Liver (tissue), 9 donors: Measurements from ENCODE around the gene OR10Z1. TPM values are rescaled to one million over a fixed set of nuclear protein-coding genes. Genes with fewer than 3 reads are reported as not detected.

Experiments
- DNase-seq: peaks from one replicate; pipeline ENCODE4 v3.0.0-alpha.2; 2017; ENCODE audit warnings: low spot score
- H3K27ac ChIP-seq, 2 donors: one replicate each; pipeline ENCODE4 v1.7.0; 2013; ENCODE audit warnings: inconsistent platforms in 2 of 2, low read length in 2 of 2, control low read depth in 1 of 2, low read depth in 1 of 2, mild to moderate bottlenecking in 1 of 2
- H3K27me3 ChIP-seq, 4 donors: one replicate each; pipeline versions ENCODE4 v1.6.1 to v1.7.0; 2013; ENCODE audit warnings: low read length in 3 of 4, inconsistent platforms in 1 of 4, mild to moderate bottlenecking in 1 of 4, moderate library complexity in 1 of 4; ENCODE audit not compliant: control insufficient read depth in 4 of 4, insufficient read depth in 4 of 4
- H3K36me3 ChIP-seq, 4 donors: one replicate each; pipeline versions ENCODE4 v1.6.1 to v1.7.0; 2013; ENCODE audit warnings: low read length in 3 of 4, mild to moderate bottlenecking in 3 of 4, low read depth in 1 of 4, moderate library complexity in 1 of 4; ENCODE audit not compliant: control insufficient read depth in 4 of 4, insufficient read depth in 3 of 4
- H3K4me1 ChIP-seq, 4 donors: one replicate each; pipeline versions ENCODE4 v1.6.1 to v1.7.0; 2013; ENCODE audit warnings: low read length in 3 of 4, mild to moderate bottlenecking in 3 of 4, moderate library complexity in 1 of 4; ENCODE audit not compliant: control insufficient read depth in 4 of 4, insufficient read depth in 4 of 4
- H3K4me3 ChIP-seq, 3 donors: one replicate each; pipeline versions ENCODE4 v1.6.1 to v1.7.0; 2013; ENCODE audit warnings: low read length in 3 of 3, control low read depth in 1 of 3, low read depth in 1 of 3, mild to moderate bottlenecking in 1 of 3
- H3K9ac ChIP-seq, 2 donors: one replicate each; pipeline ENCODE4 v1.7.0; 2013; ENCODE audit warnings: low read length in 2 of 2, mild to moderate bottlenecking in 2 of 2, moderate library complexity in 2 of 2, control low read depth in 1 of 2, low read depth in 1 of 2
- H3K9me3 ChIP-seq, 4 donors: one replicate each; pipeline versions ENCODE4 v1.6.1 to v1.7.0; 2013; ENCODE audit warnings: low read length in 3 of 4; ENCODE audit not compliant: control insufficient read depth in 4 of 4
- EGR1 ChIP-seq, 2 donors: IDR thresholded peaks; 2 replicates each; pipeline ENCODE4 v1.6.1; 2016 to 2018; ENCODE audit warnings: antibody characterized with exemption in 2 of 2, low read depth in 2 of 2
- FOXA1 ChIP-seq: IDR thresholded peaks from 2 replicates; pipeline ENCODE4 v1.6.1; 2016; ENCODE audit warnings: antibody characterized with exemption
- FOXA2 ChIP-seq: IDR thresholded peaks from 2 replicates; pipeline ENCODE4 v1.6.1; 2016; ENCODE audit warnings: antibody characterized with exemption
- GABPA ChIP-seq, 2 donors: IDR thresholded peaks in 1 of 2; conservative IDR thresholded peaks in 1 of 2; 2 replicates each; pipeline ENCODE4 v1.6.1; 2016; ENCODE audit warnings: antibody characterized with exemption in 2 of 2, mild to moderate bottlenecking in 1 of 2, moderate library complexity in 1 of 2
- HNF4A ChIP-seq, 2 donors: conservative IDR thresholded peaks; 2 replicates each; pipeline ENCODE4 v1.6.1; 2016; ENCODE audit warnings: antibody characterized with exemption in 2 of 2, mild to moderate bottlenecking in 2 of 2
- HNF4G ChIP-seq: IDR thresholded peaks from 2 replicates; pipeline ENCODE4 v1.6.1; 2016; ENCODE audit warnings: antibody characterized with exemption
- JUND ChIP-seq, 2 donors: IDR thresholded peaks; 2 replicates each; pipeline ENCODE4 v1.6.1; 2016; ENCODE audit warnings: antibody characterized with exemption in 2 of 2
- NR2F2 ChIP-seq: IDR thresholded peaks from 2 replicates; pipeline ENCODE4 v1.6.1; 2016; ENCODE audit warnings: antibody characterized with exemption
- RAD21 ChIP-seq, 2 donors: IDR thresholded peaks; 2 replicates each; pipeline ENCODE4 v1.6.1; 2016; ENCODE audit warnings: antibody characterized with exemption in 2 of 2, mild to moderate bottlenecking in 2 of 2
- RXRA ChIP-seq, 2 donors: IDR thresholded peaks; 2 replicates each; pipeline ENCODE4 v1.6.1; 2017 to 2018; ENCODE audit warnings: antibody characterized with exemption in 2 of 2, mild to moderate bottlenecking in 1 of 2
- SP1 ChIP-seq: IDR thresholded peaks from 2 replicates; pipeline ENCODE4 v1.6.1; 2018; ENCODE audit warnings: antibody characterized with exemption, mild to moderate bottlenecking
- TAF1 ChIP-seq: conservative IDR thresholded peaks from 2 replicates; pipeline ENCODE4 v1.6.1; 2016; ENCODE audit warnings: antibody characterized with exemption, mild to moderate bottlenecking
- YY1 ChIP-seq: IDR thresholded peaks from 2 replicates; pipeline ENCODE4 v1.6.1; 2016; ENCODE audit warnings: antibody characterized with exemption, mild to moderate bottlenecking
- WGBS: extraction: QIAGEN DNeasy Blood & Tissue Kit; methylation state at CpG from one replicate; pipeline ENCODE4 v1.1.7; 2013; 5-methylcytosine and 5-hydroxymethylcytosine counted together
- polyA plus RNA-seq, 2 donors: library from polyadenylated mRNA; stranded (reverse) in 1 of 2; unstranded in 1 of 2; fragments of 200-250 nt in 1 of 2; fragments of >200 nt in 1 of 2; fragmentation: Nextera tagmentation in 1 of 2; extraction: Ambion mirVana in 1 of 2; gene quantifications; one replicate each; pipeline versions ENCODE4 v1.2.1 to v1.2.3, GENCODE V29; 2013 to 2015
- total RNA-seq, 2 donors: library from RNA; depleted of rRNA; stranded (reverse); fragments of >200 nt; gene quantifications; one replicate each; pipeline ENCODE4 v1.2.3, GENCODE V29; 2014
- TF ChIP-seq, protein P1 (sequence below): IDR thresholded peaks from 2 replicates; pipeline ENCODE4 v1.6.1; 2016; ENCODE audit warnings: antibody characterized with exemption
- TF ChIP-seq, protein P2 (sequence below): IDR thresholded peaks from 2 replicates; pipeline ENCODE4 v1.6.1; 2016; ENCODE audit warnings: antibody characterized with exemption
- TF ChIP-seq, protein P3 (sequence below): IDR thresholded peaks from 2 replicates; pipeline ENCODE4 v1.6.1; 2016; ENCODE audit warnings: antibody characterized with exemption
- TF ChIP-seq, protein P4 (sequence below): fragments of 150-350 bp; IDR thresholded peaks from 2 replicates; pipeline ENCODE4 v1.5.1; 2017; ENCODE audit warnings: improper control_type of control experiment, low read depth, low read length; ENCODE audit not compliant: missing input control
- TF ChIP-seq, protein P5 (sequence below): IDR thresholded peaks from 2 replicates; pipeline ENCODE4 v1.6.1; 2016; ENCODE audit warnings: antibody characterized with exemption, mild to moderate bottlenecking
- donor health status: healthy.
- donor health status: healthy.
- donor health status: healthy.
- donor health status: healthy.
- donor health status: healthy.

The OR10Z1 gene
- total and polyA plus RNA-seq, 4 donors = not detected

DNA sequence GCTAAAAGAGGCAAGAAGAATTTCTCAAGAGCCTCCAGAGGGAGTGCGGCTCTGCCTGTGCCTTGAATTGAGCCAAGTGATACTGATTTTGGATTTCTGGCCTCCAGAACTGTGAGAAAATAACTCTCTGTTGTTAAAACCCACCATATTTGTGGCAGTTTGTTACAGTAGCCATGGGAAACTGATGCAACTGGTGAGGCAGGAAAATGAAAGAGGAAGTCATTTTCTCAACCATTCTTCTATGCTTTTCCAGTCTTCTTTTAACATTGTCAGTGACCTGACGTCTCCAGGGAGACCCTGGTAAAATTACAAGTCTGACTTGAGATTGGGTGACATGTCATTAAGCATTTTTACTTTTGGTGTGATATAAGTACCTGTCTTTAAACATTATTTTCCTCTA lies 40.5 kb upstream of the OR10Z1 start:
- H3K9ac ChIP-seq = no peak overlapping the region
- TF ChIP-seq, protein P1, sequence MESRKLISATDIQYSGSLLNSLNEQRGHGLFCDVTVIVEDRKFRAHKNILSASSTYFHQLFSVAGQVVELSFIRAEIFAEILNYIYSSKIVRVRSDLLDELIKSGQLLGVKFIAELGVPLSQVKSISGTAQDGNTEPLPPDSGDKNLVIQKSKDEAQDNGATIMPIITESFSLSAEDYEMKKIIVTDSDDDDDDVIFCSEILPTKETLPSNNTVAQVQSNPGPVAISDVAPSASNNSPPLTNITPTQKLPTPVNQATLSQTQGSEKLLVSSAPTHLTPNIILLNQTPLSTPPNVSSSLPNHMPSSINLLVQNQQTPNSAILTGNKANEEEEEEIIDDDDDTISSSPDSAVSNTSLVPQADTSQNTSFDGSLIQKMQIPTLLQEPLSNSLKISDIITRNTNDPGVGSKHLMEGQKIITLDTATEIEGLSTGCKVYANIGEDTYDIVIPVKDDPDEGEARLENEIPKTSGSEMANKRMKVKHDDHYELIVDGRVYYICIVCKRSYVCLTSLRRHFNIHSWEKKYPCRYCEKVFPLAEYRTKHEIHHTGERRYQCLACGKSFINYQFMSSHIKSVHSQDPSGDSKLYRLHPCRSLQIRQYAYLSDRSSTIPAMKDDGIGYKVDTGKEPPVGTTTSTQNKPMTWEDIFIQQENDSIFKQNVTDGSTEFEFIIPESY = no peak
- TF ChIP-seq HNF4G (no peak), HNF4A (conservative IDR thresholded peaks at IDR 0.05) (no peak), EGR1 (IDR thresholded peaks at IDR 0.05; ENCODE audit: low read depth in 2 of 2) (no peak), SP1 (no peak), YY1 (no peak), FOXA2 (no peak), RAD21 (IDR thresholded peaks at IDR 0.05) (no peak), RXRA (IDR thresholded peaks at IDR 0.05) (no peak), FOXA1 (no peak), TAF1 (no peak), NR2F2 (no peak), GABPA (IDR thresholded peaks at IDR 0.05 in 1 of 2, conservative IDR thresholded peaks at IDR 0.05 in 1 of 2) (no peak), JUND (IDR thresholded peaks at IDR 0.05) (no peak)
- TF ChIP-seq, protein P2, sequence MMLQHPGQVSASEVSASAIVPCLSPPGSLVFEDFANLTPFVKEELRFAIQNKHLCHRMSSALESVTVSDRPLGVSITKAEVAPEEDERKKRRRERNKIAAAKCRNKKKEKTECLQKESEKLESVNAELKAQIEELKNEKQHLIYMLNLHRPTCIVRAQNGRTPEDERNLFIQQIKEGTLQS = no peak
- TF ChIP-seq, protein P3, sequence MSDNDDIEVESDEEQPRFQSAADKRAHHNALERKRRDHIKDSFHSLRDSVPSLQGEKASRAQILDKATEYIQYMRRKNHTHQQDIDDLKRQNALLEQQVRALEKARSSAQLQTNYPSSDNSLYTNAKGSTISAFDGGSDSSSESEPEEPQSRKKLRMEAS = no peak
- TF ChIP-seq, protein P4, sequence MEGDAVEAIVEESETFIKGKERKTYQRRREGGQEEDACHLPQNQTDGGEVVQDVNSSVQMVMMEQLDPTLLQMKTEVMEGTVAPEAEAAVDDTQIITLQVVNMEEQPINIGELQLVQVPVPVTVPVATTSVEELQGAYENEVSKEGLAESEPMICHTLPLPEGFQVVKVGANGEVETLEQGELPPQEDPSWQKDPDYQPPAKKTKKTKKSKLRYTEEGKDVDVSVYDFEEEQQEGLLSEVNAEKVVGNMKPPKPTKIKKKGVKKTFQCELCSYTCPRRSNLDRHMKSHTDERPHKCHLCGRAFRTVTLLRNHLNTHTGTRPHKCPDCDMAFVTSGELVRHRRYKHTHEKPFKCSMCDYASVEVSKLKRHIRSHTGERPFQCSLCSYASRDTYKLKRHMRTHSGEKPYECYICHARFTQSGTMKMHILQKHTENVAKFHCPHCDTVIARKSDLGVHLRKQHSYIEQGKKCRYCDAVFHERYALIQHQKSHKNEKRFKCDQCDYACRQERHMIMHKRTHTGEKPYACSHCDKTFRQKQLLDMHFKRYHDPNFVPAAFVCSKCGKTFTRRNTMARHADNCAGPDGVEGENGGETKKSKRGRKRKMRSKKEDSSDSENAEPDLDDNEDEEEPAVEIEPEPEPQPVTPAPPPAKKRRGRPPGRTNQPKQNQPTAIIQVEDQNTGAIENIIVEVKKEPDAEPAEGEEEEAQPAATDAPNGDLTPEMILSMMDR = no peak
- TF ChIP-seq, protein P5, sequence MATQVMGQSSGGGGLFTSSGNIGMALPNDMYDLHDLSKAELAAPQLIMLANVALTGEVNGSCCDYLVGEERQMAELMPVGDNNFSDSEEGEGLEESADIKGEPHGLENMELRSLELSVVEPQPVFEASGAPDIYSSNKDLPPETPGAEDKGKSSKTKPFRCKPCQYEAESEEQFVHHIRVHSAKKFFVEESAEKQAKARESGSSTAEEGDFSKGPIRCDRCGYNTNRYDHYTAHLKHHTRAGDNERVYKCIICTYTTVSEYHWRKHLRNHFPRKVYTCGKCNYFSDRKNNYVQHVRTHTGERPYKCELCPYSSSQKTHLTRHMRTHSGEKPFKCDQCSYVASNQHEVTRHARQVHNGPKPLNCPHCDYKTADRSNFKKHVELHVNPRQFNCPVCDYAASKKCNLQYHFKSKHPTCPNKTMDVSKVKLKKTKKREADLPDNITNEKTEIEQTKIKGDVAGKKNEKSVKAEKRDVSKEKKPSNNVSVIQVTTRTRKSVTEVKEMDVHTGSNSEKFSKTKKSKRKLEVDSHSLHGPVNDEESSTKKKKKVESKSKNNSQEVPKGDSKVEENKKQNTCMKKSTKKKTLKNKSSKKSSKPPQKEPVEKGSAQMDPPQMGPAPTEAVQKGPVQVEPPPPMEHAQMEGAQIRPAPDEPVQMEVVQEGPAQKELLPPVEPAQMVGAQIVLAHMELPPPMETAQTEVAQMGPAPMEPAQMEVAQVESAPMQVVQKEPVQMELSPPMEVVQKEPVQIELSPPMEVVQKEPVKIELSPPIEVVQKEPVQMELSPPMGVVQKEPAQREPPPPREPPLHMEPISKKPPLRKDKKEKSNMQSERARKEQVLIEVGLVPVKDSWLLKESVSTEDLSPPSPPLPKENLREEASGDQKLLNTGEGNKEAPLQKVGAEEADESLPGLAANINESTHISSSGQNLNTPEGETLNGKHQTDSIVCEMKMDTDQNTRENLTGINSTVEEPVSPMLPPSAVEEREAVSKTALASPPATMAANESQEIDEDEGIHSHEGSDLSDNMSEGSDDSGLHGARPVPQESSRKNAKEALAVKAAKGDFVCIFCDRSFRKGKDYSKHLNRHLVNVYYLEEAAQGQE = no peak
- H3K4me3 ChIP-seq = no peak overlapping the region
- no peaks in the 10 kb centered on the region for H3K36me3 ChIP-seq
- 53% methylated on average over 2 of the region's 2 CpGs for WGBS
- no peaks in the 10 kb centered on the region for H3K9me3 ChIP-seq
- no peak for DNase-seq
- H3K27ac ChIP-seq = no peak overlapping the region
- H3K27me3 ChIP-seq = peaks cover 0 to 2% (median 0%) of the 10 kb centered on the region in 4 donors
- H3K4me1 ChIP-seq = no peaks in the 10 kb centered on the region
